ENCODE data around the gene DLGAP1.

- TF ChIP-seq, protein P1, sequence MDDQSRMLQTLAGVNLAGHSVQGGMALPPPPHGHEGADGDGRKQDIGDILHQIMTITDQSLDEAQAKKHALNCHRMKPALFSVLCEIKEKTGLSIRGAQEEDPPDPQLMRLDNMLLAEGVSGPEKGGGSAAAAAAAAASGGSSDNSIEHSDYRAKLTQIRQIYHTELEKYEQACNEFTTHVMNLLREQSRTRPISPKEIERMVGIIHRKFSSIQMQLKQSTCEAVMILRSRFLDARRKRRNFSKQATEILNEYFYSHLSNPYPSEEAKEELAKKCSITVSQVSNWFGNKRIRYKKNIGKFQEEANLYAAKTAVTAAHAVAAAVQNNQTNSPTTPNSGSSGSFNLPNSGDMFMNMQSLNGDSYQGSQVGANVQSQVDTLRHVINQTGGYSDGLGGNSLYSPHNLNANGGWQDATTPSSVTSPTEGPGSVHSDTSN (CRISPR knock-in tag; IDR thresholded peaks at IDR 0.05) = no peak
- TF ChIP-seq CTCF (tag by site-specific recombination; IDR thresholded peaks at IDR 0.05) (no peak), ZNF350 (tag by site-specific recombination; IDR thresholded peaks at IDR 0.05) (no peak), ZNF132 (tag by site-specific recombination; IDR thresholded peaks at IDR 0.05; ENCODE audit: borderline replicate concordance) (no peak), REST (tag by site-specific recombination; IDR thresholded peaks at IDR 0.05) (no peak), HOXD13 (CRISPR knock-in tag; IDR thresholded peaks at IDR 0.05; ENCODE audit: borderline replicate concordance) (no peak), MZF1 (tag by site-specific recombination; IDR thresholded peaks at IDR 0.05; ENCODE audit: borderline replicate concordance) (no peak), ZBTB26 (tag by site-specific recombination; optimal IDR thresholded peaks at IDR 0.05) (no peak), KLF10 (tag by site-specific recombination; IDR thresholded peaks at IDR 0.05) (no peak), YY1 (tag by site-specific recombination; IDR thresholded peaks at IDR 0.05) (no peak), GLIS1 (tag by site-specific recombination; IDR thresholded peaks at IDR 0.05) (no peak)
Observed at GRCh38 chr18:4251206-4251605, 203.9 kb downstream of the DLGAP1 start.
